SK-N-SH (cell line): ENCODE data around the gene TGFBR3. TPM values are rescaled to one million over a fixed set of nuclear protein-coding genes. Genes with fewer than 3 reads are reported as not detected.

Source experiments
- CTCF ChIA-PET: fragments of 300-600, 350-600 bp; formaldehyde crosslinking; extraction: SDS; loops from one replicate; lab custom pipeline; 2021; lab: Yijun Ruan, JAX
- POLR2A ChIA-PET: fragments of 350-600 bp; sonication (Branson Sonifier 250); formaldehyde crosslinking; extraction: SDS; loops from one replicate; lab custom pipeline; 2020; ENCODE audit warnings: antibody characterized with exemption, inconsistent platforms; lab: Yijun Ruan, JAX
- DNase-seq: peaks from one replicate; pipeline ENCODE4 v3.0.0; 2012
- H2AFZ ChIP-seq: fragments of 200-600 bp; sonication (generic); 2 replicates; pipeline ENCODE4 v1.8.1; 2016; ENCODE audit warnings: antibody characterized with exemption, mild to moderate bottlenecking, low read depth
- H3F3A ChIP-seq: fragments of 200-600 bp; sonication (generic); replicated peaks from 2 replicates; pipeline ENCODE3; 2016; ENCODE audit warnings: antibody characterized with exemption, mild to moderate bottlenecking; ENCODE audit not compliant: insufficient read depth
- H3K27ac ChIP-seq, 2 experiments: fragments of 200-500 bp in 1 of 2; fragments of 200-600 bp in 1 of 2; sonication (Bioruptor generic) in 1 of 2; sonication (generic), shearing (Covaris generic) in 1 of 2; 2 replicates each; pipeline versions ENCODE4 v1.5.1 to v1.6.1; 2014 to 2016; ENCODE audit warnings: low read depth in 2 of 2, inconsistent platforms in 1 of 2, low read length in 1 of 2, mild to moderate bottlenecking in 1 of 2, mixed read lengths in 1 of 2
- H3K27me3 ChIP-seq: fragments of 200-600 bp; sonication (generic), shearing (Covaris generic); 2 replicates; pipeline ENCODE4 v1.6.1; 2016; ENCODE audit warnings: mixed run types; ENCODE audit not compliant: insufficient read depth
- H3K36me3 ChIP-seq, 2 experiments: fragments of 200-500 bp in 1 of 2; fragments of 200-600 bp in 1 of 2; sonication (Bioruptor generic) in 1 of 2; sonication (generic) in 1 of 2; replicated peaks in 1 of 2; 2 replicates each; pipeline versions ENCODE3 to v1.5.1; 2014 to 2016; ENCODE audit warnings: low read length in 1 of 2, mild to moderate bottlenecking in 1 of 2; ENCODE audit not compliant: insufficient read depth in 2 of 2, control insufficient read depth in 1 of 2
- H3K4me1 ChIP-seq, 2 experiments: fragments of 200-500 bp in 1 of 2; fragments of 200-600 bp in 1 of 2; sonication (Bioruptor generic) in 1 of 2; sonication (generic), shearing (Covaris generic) in 1 of 2; 2 replicates each; pipeline versions ENCODE4 v1.5.1 to v1.6.1; 2014 to 2016; ENCODE audit warnings: low read depth in 1 of 2, low read length in 1 of 2, mixed run types in 1 of 2; ENCODE audit not compliant: insufficient read depth in 2 of 2, control insufficient read depth in 1 of 2
- H3K4me2 ChIP-seq: fragments of 200-600 bp; sonication (generic), shearing (Covaris generic); 2 replicates; pipeline ENCODE4 v1.6.1; 2017; ENCODE audit warnings: mixed run types
- H3K4me3 ChIP-seq, 2 experiments: fragments of 200-500 bp in 1 of 2; fragments of 200-600 bp in 1 of 2; sonication (Bioruptor generic) in 1 of 2; sonication (generic), shearing (Covaris generic) in 1 of 2; 2 replicates each; pipeline versions ENCODE4 v1.5.1 to v1.8.1; 2014 to 2016; ENCODE audit warnings: low read depth in 2 of 2, inconsistent platforms in 1 of 2, low read length in 1 of 2, mild to moderate bottlenecking in 1 of 2, mixed read lengths in 1 of 2, moderate library complexity in 1 of 2
- H3K79me2 ChIP-seq: fragments of 200-600 bp; sonication (generic); 2 replicates; pipeline ENCODE4 v1.8.1; 2017; ENCODE audit warnings: mild to moderate bottlenecking; ENCODE audit not compliant: insufficient read depth
- H3K9ac ChIP-seq: fragments of 200-600 bp; sonication (generic); 2 replicates; pipeline ENCODE4 v1.6.1; 2017; ENCODE audit warnings: mixed run types
- H3K9me2 ChIP-seq: fragments of 200-600 bp; sonication (generic); 2 replicates; pipeline ENCODE4 v1.6.1; 2017; ENCODE audit warnings: mixed run types
- H3K9me3 ChIP-seq: fragments of 200-600 bp; sonication (generic); 2 replicates; pipeline ENCODE4 v1.6.1; 2017; ENCODE audit warnings: mixed run types, mild to moderate bottlenecking, moderate library complexity
- H4K20me1 ChIP-seq: fragments of 200-600 bp; sonication (generic); 2 replicates; pipeline ENCODE4 v1.6.1; 2017; ENCODE audit warnings: mild to moderate bottlenecking, mixed run types; ENCODE audit not compliant: insufficient read depth
- CHD2 ChIP-seq: fragments of 150-350 bp; IDR thresholded peaks from 2 replicates; pipeline ENCODE4 v1.6.1; 2018; ENCODE audit warnings: low read length; ENCODE audit not compliant: partially characterized antibody
- CTCF ChIP-seq: fragments of 200-600 bp; sonication (generic); IDR thresholded peaks from 2 replicates; pipeline ENCODE4 v1.6.1; 2017; ENCODE audit warnings: antibody characterized with exemption, mild to moderate bottlenecking, moderate library complexity
- FOSL2 ChIP-seq: IDR thresholded peaks from 2 replicates; pipeline ENCODE4 v1.4.0; 2012; ENCODE audit warnings: low read depth, mild to moderate bottlenecking, moderate library complexity, borderline replicate concordance
- FOXJ3 ChIP-seq: sonication (generic); formaldehyde crosslinking; IDR thresholded peaks from 2 replicates; pipeline ENCODE4 v1.5.1; 2020; ENCODE audit warnings: mild to moderate bottlenecking, missing genetic modification reagents
- FOXM1 ChIP-seq: IDR thresholded peaks from 2 replicates; pipeline ENCODE4 v1.4.0; 2012; ENCODE audit warnings: low read depth, mild to moderate bottlenecking
- GABPA ChIP-seq: IDR thresholded peaks from 2 replicates; pipeline ENCODE4 v1.4.0; 2012; ENCODE audit warnings: low read depth, mild to moderate bottlenecking
- IRF3 ChIP-seq: fragments of 150-350 bp; IDR thresholded peaks from 2 replicates; pipeline ENCODE4 v1.6.1; 2016; ENCODE audit warnings: mild to moderate bottlenecking, low read depth, low read length
- JUND ChIP-seq: IDR thresholded peaks from 2 replicates; pipeline ENCODE4 v1.4.0; 2012
- MXI1 ChIP-seq: IDR thresholded peaks from 2 replicates; pipeline ENCODE4 v1.6.1; 2012; ENCODE audit warnings: mild to moderate bottlenecking, low read depth, low read length, improper control_type of control experiment
- PBX3 ChIP-seq: IDR thresholded peaks from 2 replicates; pipeline ENCODE4; 2012
- RCOR1 ChIP-seq: fragments of 150-350 bp; IDR thresholded peaks from 2 replicates; pipeline ENCODE4 v1.6.1; 2017; ENCODE audit warnings: antibody characterized with exemption, low read length
- REST ChIP-seq: IDR thresholded peaks from 2 replicates; pipeline ENCODE4 v1.6.1; 2012; ENCODE audit warnings: mild to moderate bottlenecking, low read depth, low read length, moderate library complexity
- RFX5 ChIP-seq: IDR thresholded peaks from 2 replicates; pipeline ENCODE4 v1.6.1; 2012; ENCODE audit warnings: mild to moderate bottlenecking, improper control_type of control experiment, low read length
- TCF12 ChIP-seq: IDR thresholded peaks from 2 replicates; pipeline ENCODE4 v1.4.0; 2012
- YY1 ChIP-seq: IDR thresholded peaks from 2 replicates; pipeline ENCODE4 v1.4.0; 2012; ENCODE audit warnings: low read depth, mild to moderate bottlenecking
- ZBTB33 ChIP-seq: IDR thresholded peaks from 2 replicates; pipeline ENCODE4 v1.4.0; 2012; ENCODE audit warnings: low read depth, borderline replicate concordance
- WGBS: methylation state at CpG from one replicate; pipeline ENCODE4 v1.1.6; 2017; ENCODE audit warnings: low lambda C conversion rate; 5-methylcytosine and 5-hydroxymethylcytosine counted together
- polyA plus RNA-seq, 3 experiments: library from polyadenylated mRNA; depleted of rRNA; stranded (reverse); fragments of >200 nt; gene quantifications; 2 replicates each; pipeline ENCODE4 v1.2.3, GENCODE V29; 2012

The TGFBR3 gene
- polyA plus RNA-seq, 1 of the 3 experiments (the other 2 are of a cell fraction): 0.07 TPM

- WGBS: 10% methylated on average over 7 of the region's 8 CpGs
- no peak for DNase-seq
- Histone ChIP-seq H4K20me1 (no peaks in the 10 kb centered on the region), H2AFZ (no peak overlapping the region)
- TF ChIP-seq JUND (no peak), CHD2 (no peak), IRF3 (no peak), PBX3 (no peak), REST (no peak), TCF12 (no peak), FOSL2 (no peak), RCOR1 (no peak), YY1 (no peak), MXI1 (no peak), CTCF (no peak), FOXJ3 (no peak), RFX5 (no peak), ZBTB33 (no peak), FOXM1 (no peak), GABPA (no peak)
- TF ChIP-seq, all 33 proteins: peak for 0
- Histone ChIP-seq H3K27ac (no peak overlapping the region), H3K4me1 (no peaks in the 10 kb centered on the region; a peak in 1 of 4 replicates), H3K4me2 (no peak overlapping the region), H3K79me2 (no peaks in the 10 kb centered on the region), H3K9me3 (no peaks in the 10 kb centered on the region), H3F3A (no peaks in the 10 kb centered on the region), H3K36me3 (no peaks in the 10 kb centered on the region), H3K4me3 (no peak overlapping the region), H3K27me3 (peaks cover 44% of the 10 kb centered on the region; the same call in 1 of the 2 replicates), H3K9ac (no peak overlapping the region), H3K9me2 (no peaks in the 10 kb centered on the region)
- CTCF ChIA-PET: no interaction called here
- POLR2A ChIA-PET: no interaction called here
Observed at GRCh38 chr1:91805311-91805801, 80.6 kb downstream of the TGFBR3 start.
